CD4-positive, alpha-beta T cell treated with Interleukin-2 at 100 ng/mL for 4 hours (primary cell): ENCODE results near the gene HAUS7.

ENCODE experiments used
- DNase-seq: peaks from one replicate; pipeline ENCODE4 v3.0.0-alpha.2; 2020; ENCODE audit warnings: low spot score

HAUS7 gene

DNA sequence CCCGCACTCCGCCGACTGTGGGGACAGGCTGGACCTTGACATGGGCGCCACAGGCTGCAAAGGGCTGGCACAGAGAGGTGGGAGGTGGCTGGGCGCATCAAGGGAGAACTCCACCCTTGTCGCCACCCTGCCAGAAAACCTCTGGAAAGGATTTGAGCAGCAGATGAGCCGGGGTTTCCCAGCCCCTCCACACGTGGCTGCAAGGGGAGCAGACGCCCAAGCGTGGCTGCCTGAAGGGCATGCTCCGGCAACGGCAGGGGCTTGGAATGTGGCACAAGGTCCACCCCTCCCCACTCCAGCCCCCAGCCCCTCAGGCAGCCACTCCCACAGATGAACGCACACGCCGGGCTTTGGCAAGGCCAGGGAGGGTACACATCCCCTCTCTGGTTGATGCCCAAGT, 29.0 kb upstream of the HAUS7 start:
- DNase-seq, result no peak

GRCh38 chrX:153498453-153498852, 28.1 kb upstream of the HAUS7 start:
- no peak for DNase-seq

DNA sequence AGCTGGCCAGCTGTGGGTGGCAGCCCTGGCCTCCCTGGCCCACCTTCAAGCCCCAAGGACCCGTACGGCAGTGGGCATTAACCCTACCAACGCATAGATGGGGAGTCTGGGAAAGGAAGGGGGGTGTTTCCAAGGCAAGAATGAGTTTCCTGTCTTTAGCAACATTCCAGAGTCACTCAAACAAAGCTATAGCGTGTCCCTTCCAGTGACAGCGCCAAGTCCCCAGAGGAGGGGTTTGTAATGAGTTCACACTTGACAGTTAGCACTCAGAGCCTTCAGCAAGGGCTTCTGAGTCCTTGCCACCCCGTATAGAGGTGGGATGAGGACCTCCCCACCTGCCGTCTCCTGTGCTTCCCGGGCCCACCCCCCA, 26.2 kb upstream of the HAUS7 start:
- no peak for DNase-seq

DNA sequence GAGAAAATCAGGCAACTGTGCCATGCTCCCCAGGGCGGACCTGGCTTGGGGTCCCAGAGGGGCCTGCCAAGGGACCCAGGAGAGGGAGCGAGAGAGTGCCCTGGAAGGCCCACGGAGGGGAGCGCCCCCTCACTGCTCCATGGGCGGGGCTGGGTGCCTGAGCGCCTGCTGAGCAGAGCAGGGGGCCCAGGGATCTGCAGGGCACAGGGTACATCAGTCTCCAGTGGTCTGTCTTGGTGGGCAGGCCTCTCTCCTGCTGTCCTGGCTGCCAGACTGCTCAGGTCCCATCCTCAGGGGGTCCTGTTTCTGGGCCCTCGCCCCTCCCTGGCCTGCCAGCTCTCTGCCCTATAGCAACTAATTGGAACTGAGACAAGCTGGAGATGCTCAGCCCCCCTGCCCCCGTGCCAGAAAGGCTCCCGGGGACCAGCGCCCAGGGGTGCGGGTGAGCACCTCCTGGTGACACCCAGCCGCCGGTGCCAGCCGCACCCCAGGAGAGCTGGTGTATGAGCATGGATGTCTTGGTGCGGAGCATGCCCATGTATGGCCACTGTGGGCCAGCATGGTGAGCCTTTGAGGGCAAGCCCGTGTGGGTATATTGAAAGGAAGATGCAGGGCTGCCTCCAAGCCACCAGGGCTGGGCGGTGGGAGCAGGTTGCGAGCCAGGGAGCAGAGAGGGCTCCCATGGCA, 25.7 kb upstream of the HAUS7 start:
- DNase-seq, result no peak

DNA sequence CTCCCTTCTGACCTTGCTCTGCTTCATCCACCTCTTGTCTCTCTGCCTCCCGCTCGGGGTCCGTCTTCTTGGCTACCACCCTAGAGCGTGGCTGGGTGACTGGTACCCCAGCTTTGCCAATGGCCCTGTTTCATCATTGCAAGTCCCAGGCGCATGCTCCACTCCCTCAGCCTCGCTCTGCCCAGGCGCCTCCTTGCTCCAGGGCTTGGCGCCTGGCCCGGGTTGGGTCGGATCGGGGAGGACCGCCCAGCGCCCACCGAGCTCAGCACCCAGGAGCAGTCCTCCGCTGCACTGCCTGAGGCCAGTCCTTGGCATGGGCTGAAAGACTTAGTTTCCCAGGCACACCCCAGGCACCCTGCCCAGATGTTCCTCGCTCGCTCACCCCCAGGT, 25.0 kb upstream of the HAUS7 start:
- DNase-seq, result no peak

GRCh38 chrX:153494541-153495361, 24.4 kb upstream of the HAUS7 start, which contains the start of gene BGN:
BGN (plus strand) TSS chrX:153494980; CDS start chrX:153504632, 9,652 bp downstream.
- DNase-seq, result no peak

DNA sequence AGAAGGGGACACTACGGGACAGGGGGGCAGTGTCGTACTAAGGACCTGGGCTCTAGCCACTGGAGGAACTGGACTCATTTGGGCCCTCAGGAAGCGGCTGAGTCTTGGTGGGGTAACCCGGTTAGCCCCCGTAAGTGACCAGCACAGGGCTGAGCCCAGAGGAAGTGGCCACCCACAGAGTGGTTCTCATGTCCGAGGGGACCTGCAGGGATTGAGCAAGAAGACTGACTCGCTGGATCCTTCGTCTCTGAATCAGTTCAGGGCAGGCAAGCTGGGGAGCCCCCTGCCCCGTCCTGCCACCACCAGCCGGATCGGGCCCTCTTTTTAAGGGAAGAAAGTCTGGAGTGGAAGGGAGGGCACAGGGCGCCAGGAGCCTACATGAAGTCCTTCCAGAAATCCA, 23.7 kb upstream of the HAUS7 start:
- DNase-seq, result no peak

DNA sequence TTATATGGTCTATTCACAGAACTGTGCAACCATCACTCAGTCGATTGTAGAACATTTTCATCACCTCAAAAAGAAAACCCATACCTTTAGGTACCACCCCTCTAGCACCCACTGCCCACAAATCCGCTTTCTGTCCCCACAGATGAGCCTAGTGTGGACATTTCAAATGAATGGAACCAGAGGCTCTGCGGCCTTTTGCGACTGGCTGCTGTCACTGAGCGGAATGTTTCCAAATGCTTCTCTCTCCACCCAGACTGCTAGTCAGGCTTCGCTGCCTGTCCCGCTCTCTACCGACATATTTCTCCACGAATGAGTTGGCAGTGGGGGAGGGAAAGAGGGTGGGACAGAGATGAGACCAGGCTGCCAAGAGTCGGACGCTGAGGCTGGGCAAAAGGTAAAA, 22.7 kb upstream of the HAUS7 start:
- no peak for DNase-seq

GRCh38 chrX:153492543-153492942, 22.2 kb upstream of the HAUS7 start:
- DNase-seq, result no peak

DNA sequence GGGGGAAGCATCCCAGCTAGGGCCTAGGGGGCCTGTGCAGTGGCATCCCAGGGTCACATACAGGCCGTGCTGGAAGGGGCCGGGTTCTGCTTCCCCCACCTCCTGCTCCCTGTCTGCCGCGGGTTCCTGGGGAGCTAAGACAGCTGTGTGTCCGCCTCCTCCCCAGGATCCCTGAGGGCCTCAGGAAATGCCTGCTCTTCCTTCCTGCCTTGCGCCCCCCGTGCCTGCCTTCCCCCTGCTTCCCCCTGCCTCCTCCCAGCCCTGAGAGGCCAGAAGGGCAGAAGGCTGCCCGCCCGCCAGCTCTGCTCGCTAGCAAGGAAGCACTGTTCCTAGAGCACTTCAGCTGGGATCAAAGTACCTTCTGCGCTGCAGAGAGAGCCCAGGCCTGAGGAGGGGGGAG, 21.5 kb upstream of the HAUS7 start:
- DNase-seq, result no peak

- no peak for DNase-seq
Measured at GRCh38 chrX:153491351-153491914, 21.1 kb upstream of the HAUS7 start.

DNA sequence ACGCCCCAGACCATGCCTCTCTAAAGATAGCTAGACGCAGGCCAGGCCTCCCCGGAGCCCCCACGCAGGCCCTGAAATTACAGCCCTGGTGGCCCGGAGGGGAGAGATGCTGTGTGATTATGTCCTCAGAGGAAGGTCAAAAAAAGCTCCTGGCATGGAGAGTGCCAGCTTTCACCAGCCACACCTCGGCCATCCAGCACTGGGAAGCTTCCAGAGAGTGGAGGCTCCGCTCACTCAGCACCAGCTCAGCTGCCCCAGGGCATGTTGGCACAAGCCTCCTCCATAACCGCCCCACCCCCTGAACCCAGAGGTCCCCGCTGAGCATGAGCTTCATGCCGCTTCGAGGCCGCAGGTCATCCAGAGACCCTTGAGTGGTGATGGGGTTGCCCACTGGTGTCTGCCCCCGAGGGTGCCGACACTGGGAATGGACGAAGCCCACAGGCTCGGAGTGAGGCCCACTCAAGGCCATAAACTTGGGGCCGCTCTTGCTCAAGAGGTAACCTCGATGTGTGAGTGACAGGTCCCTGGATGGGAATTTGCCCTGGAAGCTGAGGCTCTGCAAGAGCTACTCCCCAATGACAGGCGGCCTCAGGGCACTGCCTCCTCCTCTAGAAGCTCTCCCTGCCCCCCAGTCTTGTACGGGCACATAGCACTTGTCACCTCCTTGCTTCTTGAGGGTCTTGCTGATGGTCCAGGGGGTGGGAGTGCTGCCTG, 20.0 kb upstream of the HAUS7 start:
- DNase-seq, result no peak

GRCh38 chrX:153488231-153488914, 18.0 kb upstream of the HAUS7 start:
- no peak for DNase-seq

DNA sequence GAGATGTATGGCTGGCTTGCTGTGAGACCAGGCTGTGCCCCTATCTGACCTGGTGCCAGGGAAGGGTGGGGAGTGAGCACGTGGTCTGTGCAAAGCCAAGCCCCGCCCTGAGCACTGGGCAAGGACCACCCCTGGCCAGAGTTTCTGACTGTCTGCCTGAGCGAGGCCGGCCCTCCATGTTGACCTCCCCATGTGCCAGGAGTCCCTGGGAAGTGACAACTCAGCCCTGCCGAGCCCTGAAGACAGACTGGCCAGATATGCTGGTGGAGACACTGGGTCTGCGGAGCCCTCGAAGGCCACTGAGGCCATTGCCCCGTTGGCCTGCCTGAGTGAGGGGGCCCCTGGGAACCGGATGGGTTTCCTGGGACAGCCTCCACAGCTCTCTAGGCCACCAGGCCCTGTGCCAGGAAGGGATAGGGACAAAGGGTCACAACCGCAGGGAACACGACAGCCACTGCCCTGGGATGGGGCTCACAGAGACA, 17.3 kb upstream of the HAUS7 start:
- no peak for DNase-seq

GRCh38 chrX:153486171-153486570, 15.8 kb upstream of the HAUS7 start:
- no peak for DNase-seq

- DNase-seq, result no peak
Measured at GRCh38 chrX:153485396-153486080, 15.2 kb upstream of the HAUS7 start.

DNA sequence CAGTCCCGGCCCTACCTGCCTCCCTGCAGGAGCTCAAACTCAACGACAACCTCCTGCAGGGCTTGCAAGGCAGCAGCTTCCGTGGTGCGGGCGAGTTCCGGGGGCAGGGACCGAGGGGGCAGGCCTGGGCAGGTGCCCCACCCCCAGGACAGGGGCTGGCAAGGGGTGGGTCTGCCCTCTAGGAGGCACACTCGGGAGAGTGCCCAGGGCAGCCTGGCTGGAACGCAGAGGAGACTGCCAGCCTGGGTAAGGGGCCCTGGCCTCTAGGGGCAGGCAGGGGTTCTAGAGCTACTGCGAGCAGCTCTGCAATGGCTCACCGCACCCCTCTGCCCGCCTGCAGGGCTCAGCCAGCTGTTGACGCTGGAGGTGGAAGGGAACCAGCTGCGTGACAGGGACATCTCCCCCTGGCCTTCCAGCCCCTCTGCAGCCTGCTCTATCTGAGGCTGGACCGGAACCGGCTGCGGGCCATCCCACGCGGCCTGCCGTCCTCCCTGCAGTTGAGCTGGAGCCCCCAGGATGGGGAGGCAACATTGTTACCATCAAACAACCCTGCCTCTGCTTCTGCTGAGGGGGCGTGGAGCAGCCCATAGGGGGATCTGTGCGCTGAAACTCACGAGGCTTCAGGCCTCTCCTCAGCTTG, 12.1 kb upstream of the HAUS7 start:
- no peak for DNase-seq

DNA sequence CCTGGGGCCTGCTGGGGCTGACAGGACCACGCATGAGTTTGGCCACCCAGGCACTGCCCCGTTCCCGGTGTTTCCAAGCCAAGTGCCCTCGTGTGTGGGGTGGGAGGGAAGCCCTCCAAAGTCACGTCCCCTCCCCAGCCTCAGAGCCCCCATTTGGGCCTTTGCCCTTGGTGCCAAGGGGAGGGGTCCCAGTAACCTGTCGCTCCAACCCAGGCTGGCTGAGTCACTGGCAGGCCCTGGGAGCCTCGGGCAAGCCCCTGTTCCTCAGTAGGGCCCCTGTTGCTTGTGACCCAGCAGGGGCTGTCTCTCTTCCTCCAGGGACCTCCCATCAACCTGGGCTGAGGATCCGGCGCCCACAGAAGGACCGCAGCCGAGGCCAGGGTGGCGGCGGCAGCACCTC, 10.7 kb upstream of the HAUS7 start:
- no peak for DNase-seq

- DNase-seq, result no peak
Measured at GRCh38 chrX:153478746-153479145, 8.4 kb upstream of the HAUS7 start.

DNA sequence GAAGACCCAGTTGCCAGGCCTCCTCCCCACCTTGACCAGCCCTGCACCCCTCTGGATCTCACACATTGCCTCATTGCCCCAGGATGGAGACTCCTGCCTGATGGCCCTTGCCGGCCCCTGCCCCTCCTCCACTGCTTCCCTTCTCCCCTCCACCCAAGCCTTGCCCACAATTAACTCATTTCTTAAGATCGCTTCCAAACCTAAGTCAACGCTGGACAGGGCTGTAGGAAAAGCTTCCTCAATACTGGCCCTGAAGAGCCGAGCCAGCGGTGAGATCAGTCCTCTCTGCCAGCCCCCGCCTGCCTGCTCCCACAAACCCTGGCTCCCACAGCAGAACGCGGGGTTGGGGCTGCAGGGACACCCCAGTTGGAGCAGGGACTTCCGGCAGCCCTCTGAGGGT, 7.5 kb upstream of the HAUS7 start:
- DNase-seq, result no peak

DNA sequence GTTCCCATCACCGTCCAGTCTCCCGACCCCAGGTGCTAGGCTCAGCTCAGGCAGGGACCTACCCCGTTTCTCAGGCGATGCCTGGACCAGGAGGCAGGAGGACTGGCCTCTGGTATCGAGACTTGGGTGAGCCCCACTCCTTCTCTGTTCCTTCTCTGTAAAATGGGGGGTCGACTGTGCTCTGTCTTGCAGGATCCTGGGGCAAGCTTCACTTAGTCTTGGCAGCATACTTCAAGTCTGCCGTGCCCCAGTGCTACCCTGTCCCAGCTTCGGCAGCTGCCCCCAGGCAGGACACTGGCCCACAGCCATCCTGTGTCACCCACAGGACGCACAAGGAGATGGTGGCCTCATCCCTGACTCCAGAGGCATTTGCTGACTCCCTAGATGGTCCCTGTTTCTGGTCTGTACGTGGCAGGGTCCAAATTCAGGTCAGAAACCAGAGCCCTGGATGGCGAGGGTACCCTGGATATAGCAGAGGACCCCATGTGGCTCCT, 7.0 kb upstream of the HAUS7 start:
- no peak for DNase-seq
